Measurements from ENCODE around the gene SCARF2. TPM values are rescaled to one million over a fixed set of nuclear protein-coding genes. Genes with fewer than 3 reads are reported as not detected.
A peak's percentile ranks its signal among the peaks of the same experiment; 100 is the strongest.

The SCARF2 gene
- total RNA-seq, 1 experiment from 2014 or later = 10.8 TPM

DNA sequence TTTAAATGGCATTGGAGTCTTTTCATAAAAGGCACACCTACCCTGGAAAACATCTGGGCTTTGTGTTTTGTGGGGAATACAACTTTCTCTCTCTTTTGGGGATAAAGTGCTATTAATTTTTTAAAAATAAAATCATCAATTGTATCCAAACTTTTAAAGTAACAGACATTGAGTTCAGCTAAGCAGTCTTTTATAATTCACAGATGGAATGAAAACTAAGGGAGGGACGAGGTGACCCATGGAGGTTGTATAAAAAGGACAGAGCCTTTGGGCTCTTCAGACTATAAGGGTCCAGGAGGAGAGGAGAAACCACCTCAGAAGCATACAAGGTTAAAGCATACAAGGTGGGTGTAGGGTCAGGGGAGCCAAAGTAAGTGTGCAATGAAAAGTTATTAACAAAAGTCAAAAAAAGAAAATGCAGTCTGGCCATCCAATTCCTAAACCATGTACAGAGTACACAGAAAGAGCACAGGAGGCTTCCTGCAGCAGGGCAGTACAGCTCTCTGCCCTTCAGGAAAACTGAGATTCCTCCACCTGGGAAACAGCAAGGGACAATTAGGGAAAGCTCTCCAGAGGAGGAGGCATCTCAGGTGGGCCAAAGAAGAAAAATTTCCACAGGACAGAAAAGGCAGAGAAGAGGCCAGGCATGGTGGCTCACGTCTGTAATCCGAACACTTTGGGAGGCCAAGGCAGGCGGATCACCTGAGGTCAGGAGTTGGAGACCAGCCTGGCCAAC is 47.5 kb upstream of the SCARF2 start:
- Histone ChIP-seq H3K79me1 (ENCODE audit: insufficient read depth, low read depth, low read length, poor library complexity, severe bottlenecking) (no peaks in the 10 kb centered on the region), H2BK15ac (ENCODE audit: low read depth, low read length) (no peak overlapping the region), H3K9me3 (ENCODE audit: control insufficient read depth, low read depth, low read length) (no peaks in the 10 kb centered on the region), H3K27ac (ENCODE audit: insufficient read length, low read depth, low read length) (no peak overlapping the region), H2AFZ (ENCODE audit: low read length) (no peak overlapping the region), H3K9ac (ENCODE audit: extremely low read depth, insufficient read length, low read length) (no peak overlapping the region), H2AK5ac (ENCODE audit: insufficient read length, low read length) (no peak overlapping the region), H3K4me1 (ENCODE audit: insufficient read depth, low read length) (no peaks in the 10 kb centered on the region), H2BK20ac (ENCODE audit: low read depth, low read length, poor library complexity, severe bottlenecking) (no peak overlapping the region), H2BK120ac (ENCODE audit: low read depth, low read length, poor library complexity, severe bottlenecking) (no peak overlapping the region), H2BK12ac (ENCODE audit: insufficient read length, low read depth, low read length) (no peak overlapping the region), H4K20me1 (ENCODE audit: control insufficient read depth, insufficient read depth, insufficient read length) (no peaks in the 10 kb centered on the region), H4K8ac (replicated peaks; ENCODE audit: insufficient read length, low read depth, low read length) (no peak overlapping the region), H3K23ac (ENCODE audit: insufficient read length, low read depth, low read length) (no peak overlapping the region), H4K91ac (ENCODE audit: insufficient read length, low read depth, low read length) (no peak overlapping the region), H3K4ac (ENCODE audit: low read depth, low read length) (no peak overlapping the region), H3K23me2 (ENCODE audit: insufficient read length, low read depth, low read length, poor library complexity, severe bottlenecking) (no peaks in the 10 kb centered on the region), H2BK5ac (ENCODE audit: insufficient read length, low read length) (no peak overlapping the region), H3K79me2 (ENCODE audit: insufficient read depth, low read length) (no peaks in the 10 kb centered on the region), H3K4me2 (ENCODE audit: insufficient read depth, insufficient read length, low read length) (no peak overlapping the region), H3K27me3 (ENCODE audit: insufficient read depth, low read length) (no peaks in the 10 kb centered on the region), H3K18ac (ENCODE audit: insufficient read length, low read depth, low read length) (no peak overlapping the region), H4K5ac (ENCODE audit: insufficient read length, low read depth, low read length) (no peak overlapping the region), H3K56ac (ENCODE audit: insufficient read length, low read depth, low read length) (no peak overlapping the region), H3K14ac (ENCODE audit: insufficient read depth, low read length) (no peak overlapping the region), H3T11ph (ENCODE audit: low read length) (no peak overlapping the region)
- Mint-ChIP-seq H3K4me1 (peaks cover 3 to 12% of the 10 kb centered on the region in 2 experiments), H3K36me3 (ENCODE audit: insufficient read depth in 1 of 3, low read depth in 3 of 3) (peaks cover 4 to 16% (median 8%) of the 10 kb centered on the region in 3 experiments; a peak in 6 of 7 replicates), H3K4me3 (no peak overlapping the region), H3K27me3 (ENCODE audit: low read depth) (no peaks in the 10 kb centered on the region), H3K9me3 (no peaks in the 10 kb centered on the region), H3K27ac (peak overlapping the region in 1 of 3 experiments; percentile 74; a peak in 1 of 7 replicates)
- DNase-seq = no peak
- no CpG with 5 or more reads among the region's 4 CpGs for WGBS (ENCODE audit: extremely low coverage, insufficient read length, low lambda C conversion rate)
- TF ChIP-seq, protein P1, sequence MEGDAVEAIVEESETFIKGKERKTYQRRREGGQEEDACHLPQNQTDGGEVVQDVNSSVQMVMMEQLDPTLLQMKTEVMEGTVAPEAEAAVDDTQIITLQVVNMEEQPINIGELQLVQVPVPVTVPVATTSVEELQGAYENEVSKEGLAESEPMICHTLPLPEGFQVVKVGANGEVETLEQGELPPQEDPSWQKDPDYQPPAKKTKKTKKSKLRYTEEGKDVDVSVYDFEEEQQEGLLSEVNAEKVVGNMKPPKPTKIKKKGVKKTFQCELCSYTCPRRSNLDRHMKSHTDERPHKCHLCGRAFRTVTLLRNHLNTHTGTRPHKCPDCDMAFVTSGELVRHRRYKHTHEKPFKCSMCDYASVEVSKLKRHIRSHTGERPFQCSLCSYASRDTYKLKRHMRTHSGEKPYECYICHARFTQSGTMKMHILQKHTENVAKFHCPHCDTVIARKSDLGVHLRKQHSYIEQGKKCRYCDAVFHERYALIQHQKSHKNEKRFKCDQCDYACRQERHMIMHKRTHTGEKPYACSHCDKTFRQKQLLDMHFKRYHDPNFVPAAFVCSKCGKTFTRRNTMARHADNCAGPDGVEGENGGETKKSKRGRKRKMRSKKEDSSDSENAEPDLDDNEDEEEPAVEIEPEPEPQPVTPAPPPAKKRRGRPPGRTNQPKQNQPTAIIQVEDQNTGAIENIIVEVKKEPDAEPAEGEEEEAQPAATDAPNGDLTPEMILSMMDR (conservative IDR thresholded peaks at IDR 0.05) = no peak
